Endothelial cell of umbilical vein (primary cell): ENCODE results near the gene HSPB8. TPM values are rescaled to one million over a fixed set of nuclear protein-coding genes. Genes with fewer than 3 reads are reported as not detected.

Source experiments
- BruUV-seq: library from RNA; stranded (reverse); fragments of 400-500 nt; replicated peaks from 2 replicates; lab custom pipeline; 2021; lab: Mats Ljungman, UMichigan
- CTCF ChIA-PET: fragments of 300-600, 350-600 bp; sonication (Branson Sonifier 250); formaldehyde crosslinking; loops from one replicate; lab custom pipeline; 2021; ENCODE audit warnings: antibody characterized with exemption, inconsistent platforms; lab: Charles Lee
- POLR2A ChIA-PET: fragments of 300-600, 350-600 bp; sonication (Branson Sonifier 250); formaldehyde crosslinking; loops from one replicate; lab custom pipeline; 2021; ENCODE audit warnings: antibody characterized with exemption, inconsistent platforms; lab: Charles Lee
- DNase-seq: peaks from one replicate; pipeline ENCODE4 v3.0.0-alpha.2; 2011; ENCODE audit warnings: low read depth, low spot score
- FAIRE-seq: peaks from 2 replicates; lab custom pipeline; 2011; peaks lifted over from hg19 to GRCh38; lab: Jason Lieb, UNC
- H2AFZ ChIP-seq: 2 replicates; pipeline ENCODE4 v1.6.0; 2012; ENCODE audit warnings: low read depth, low read length, control low read depth, inconsistent platforms
- H3K27ac ChIP-seq: 2 replicates; pipeline ENCODE4 v1.5.1; 2011; ENCODE audit warnings: low read depth, mild to moderate bottlenecking, control low read depth, low read length, moderate library complexity; ENCODE audit not compliant: insufficient read depth
- H3K27me3 ChIP-seq, 2 experiments: 2 replicates each; pipeline versions ENCODE4 v1.6.0 to v1.6.1; 2011; ENCODE audit warnings: low read length in 2 of 2, mixed read lengths in 1 of 2; ENCODE audit not compliant: control insufficient read depth in 2 of 2, insufficient read depth in 2 of 2
- H3K36me3 ChIP-seq, 2 experiments: 2 replicates in 1 of 2; 3 replicates in 1 of 2; pipeline ENCODE4 v1.5.1; 2011; ENCODE audit warnings: low read length in 2 of 2, mild to moderate bottlenecking in 1 of 2, moderate library complexity in 1 of 2; ENCODE audit not compliant: control insufficient read depth in 2 of 2, insufficient read depth in 2 of 2; ENCODE audit errors: extremely low read depth in 1 of 2
- H3K4me1 ChIP-seq: 3 replicates; pipeline ENCODE4 v1.5.1; 2011; ENCODE audit warnings: mild to moderate bottlenecking, low read length; ENCODE audit not compliant: control insufficient read depth, insufficient read depth; ENCODE audit errors: extremely low read depth
- H3K4me2 ChIP-seq: 2 replicates; pipeline ENCODE4 v1.6.1; 2011; ENCODE audit warnings: low read length, control low read depth, mixed read lengths; ENCODE audit not compliant: insufficient read depth
- H3K4me3 ChIP-seq, 3 experiments: fragments of 200-600 bp in 1 of 3; sonication (generic), shearing (Covaris generic) in 1 of 3; replicated peaks in 1 of 3; 2 replicates each; pipeline ENCODE4 v1.5.1; 2011 to 2016; ENCODE audit warnings: control low read depth in 3 of 3, low read length in 3 of 3, mild to moderate bottlenecking in 2 of 3, inconsistent platforms in 1 of 3, low read depth in 1 of 3, moderate library complexity in 1 of 3; ENCODE audit not compliant: insufficient read depth in 1 of 3
- H3K79me2 ChIP-seq: 2 replicates; pipeline ENCODE4 v1.6.0; 2012; ENCODE audit warnings: low read length, inconsistent platforms; ENCODE audit not compliant: control insufficient read depth, insufficient read depth
- H3K9ac ChIP-seq: replicated peaks from 2 replicates; pipeline ENCODE3; 2011; ENCODE audit warnings: low read length, control low read depth; ENCODE audit not compliant: insufficient read depth; ENCODE audit errors: extremely low read depth
- H3K9me1 ChIP-seq: replicated peaks from 3 replicates; pipeline ENCODE4 v1.6.0; 2011; ENCODE audit warnings: mild to moderate bottlenecking, low read length; ENCODE audit not compliant: control insufficient read depth, insufficient read depth; ENCODE audit errors: extremely low read depth
- H3K9me3 ChIP-seq: replicated peaks from 2 replicates; pipeline ENCODE4 v1.5.1; 2012; ENCODE audit warnings: low read length, inconsistent platforms; ENCODE audit not compliant: control insufficient read depth, insufficient read depth
- H4K20me1 ChIP-seq: replicated peaks from 2 replicates; pipeline ENCODE3; 2011; ENCODE audit warnings: mild to moderate bottlenecking, low read length; ENCODE audit not compliant: control insufficient read depth, insufficient read depth; ENCODE audit errors: extremely low read depth
- EZH2 ChIP-seq: IDR thresholded peaks from 2 replicates; pipeline ENCODE4 v1.6.1; 2012; ENCODE audit warnings: borderline replicate concordance, low read depth, mild to moderate bottlenecking, moderate library complexity, low read length, inconsistent platforms; ENCODE audit not compliant: severe bottlenecking
- FOS ChIP-seq: IDR thresholded peaks from 2 replicates; pipeline ENCODE4 v1.6.1; 2011; ENCODE audit warnings: mild to moderate bottlenecking, low read length, moderate library complexity, borderline replicate concordance; ENCODE audit not compliant: insufficient read depth
- GATA2 ChIP-seq: IDR thresholded peaks from 2 replicates; pipeline ENCODE4 v1.7.0; 2011; ENCODE audit warnings: low read depth, mild to moderate bottlenecking, moderate library complexity, mixed read lengths, low read length; ENCODE audit not compliant: insufficient read length, insufficient read depth
- JUN ChIP-seq: IDR thresholded peaks from 2 replicates; pipeline ENCODE4 v1.6.1; 2011; ENCODE audit warnings: borderline replicate concordance, low read depth; ENCODE audit not compliant: insufficient read length, insufficient read depth
- MYC ChIP-seq: IDR thresholded peaks from one replicate; pipeline ENCODE4 v1.6.1; 2011; ENCODE audit warnings: mild to moderate bottlenecking, low read depth, low read length
- POLR2A ChIP-seq: IDR thresholded peaks from 2 replicates; pipeline ENCODE4 v1.6.1; 2012; ENCODE audit warnings: low read depth, mild to moderate bottlenecking, control low read depth, low read length
- POLR2AphosphoS5 ChIP-seq: IDR thresholded peaks from 2 replicates; pipeline ENCODE4 v1.6.1; 2012; ENCODE audit warnings: low read depth, mild to moderate bottlenecking, control low read depth, low read length, moderate library complexity; ENCODE audit not compliant: insufficient read depth
- dilution Hi-C: fragments of 300-500 bp; cut with MboI; formaldehyde crosslinking; loops from one replicate; pipeline ENCODE4 v1.15.0; 2019; ENCODE audit warnings: low sequenced_read_pairs; ENCODE audit not compliant: extremely low pct_ligation_motif_present
- intact Hi-C: fragments of 100-400 bp; cut with micrococcal nuclease; formaldehyde crosslinking; loops from one replicate; pipeline ENCODE4 v1.10.0; 2022
- polyA plus RNA-seq, 4 experiments: library from polyadenylated mRNA; depleted of rRNA in 3 of 4; stranded (reverse) in 3 of 4; unstranded in 1 of 4; fragments of >200 nt; gene quantifications; 2 replicates each; pipeline versions ENCODE4 v1.2.1 to v1.2.3, GENCODE V29; 2011 to 2012; ENCODE audit warnings: missing spikeins in 1 of 4
- total RNA-seq: library from RNA; stranded (reverse); gene quantifications from 2 replicates; pipeline ENCODE4 v1.2.3, GENCODE V29; 2021
- TF ChIP-seq, protein P1 (sequence below): IDR thresholded peaks from 2 replicates; pipeline ENCODE4 v1.6.1; 2011; ENCODE audit not compliant: insufficient read depth, insufficient read length
- TF ChIP-seq, protein P2 (sequence below), 2 donors: IDR thresholded peaks; 1 replicate in 1 of 2; 2 replicates in 1 of 2; pipeline ENCODE4 v1.5.1; 2011; ENCODE audit warnings: low read length in 2 of 2, mild to moderate bottlenecking in 2 of 2, moderate library complexity in 2 of 2, control low read depth in 1 of 2, inconsistent platforms in 1 of 2, low read depth in 1 of 2; ENCODE audit not compliant: insufficient read depth in 1 of 2; ENCODE audit errors: extremely low read depth in 1 of 2

Gene HSPB8
- total and polyA plus RNA-seq, 2 donors (not counting 3 experiments of a cell fraction or from before 2014, with no cell fraction given), result 10.8 to 14.7 TPM

DNA sequence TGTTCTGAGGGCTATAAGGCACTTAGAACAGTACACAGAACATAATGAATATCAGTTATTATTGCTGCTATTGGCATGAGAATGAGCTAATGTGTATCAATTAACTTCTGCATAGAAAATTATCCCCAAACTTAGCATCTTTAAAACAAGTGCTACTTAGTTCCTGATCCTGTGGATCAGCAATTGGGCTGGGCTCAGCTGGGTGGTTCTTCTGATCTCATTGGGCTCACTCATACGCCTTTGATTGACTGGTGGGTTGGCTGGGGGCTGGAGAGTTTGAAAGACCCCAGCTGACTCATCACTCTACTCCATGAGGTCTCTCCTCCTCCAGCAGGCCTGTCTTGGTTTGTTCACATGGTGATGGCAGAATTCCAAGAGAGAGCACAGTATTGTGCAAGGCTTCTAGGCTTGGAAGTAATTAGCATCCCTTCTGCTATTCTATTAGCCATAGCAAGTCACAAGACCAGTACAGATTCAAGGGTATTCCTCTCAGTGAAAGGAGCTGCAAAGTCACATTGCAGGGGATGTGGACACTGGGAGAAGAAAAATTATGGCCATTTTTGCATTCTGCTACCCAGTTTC, 27.2 kb upstream of the HSPB8 start:
- Histone ChIP-seq H3K4me3 (no peak overlapping the region), H3K4me1 (no peaks in the 10 kb centered on the region), H3K27me3 (no peaks in the 10 kb centered on the region), H3K79me2 (no peaks in the 10 kb centered on the region), H4K20me1 (no peaks in the 10 kb centered on the region), H3K27ac (no peak overlapping the region), H3K4me2 (no peak overlapping the region), H3K9me1 (no peaks in the 10 kb centered on the region), H3K9ac (no peak overlapping the region), H3K36me3 (no peaks in the 10 kb centered on the region), H3K9me3 (no peaks in the 10 kb centered on the region), H2AFZ (no peak overlapping the region)
- TF ChIP-seq, protein P1, sequence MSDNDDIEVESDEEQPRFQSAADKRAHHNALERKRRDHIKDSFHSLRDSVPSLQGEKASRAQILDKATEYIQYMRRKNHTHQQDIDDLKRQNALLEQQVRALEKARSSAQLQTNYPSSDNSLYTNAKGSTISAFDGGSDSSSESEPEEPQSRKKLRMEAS, result no peak
- TF ChIP-seq POLR2A (no peak), FOS (no peak), GATA2 (no peak), EZH2 (no peak), POLR2AphosphoS5 (no peak), JUN (no peak), MYC (no peak)
- TF ChIP-seq, protein P2, sequence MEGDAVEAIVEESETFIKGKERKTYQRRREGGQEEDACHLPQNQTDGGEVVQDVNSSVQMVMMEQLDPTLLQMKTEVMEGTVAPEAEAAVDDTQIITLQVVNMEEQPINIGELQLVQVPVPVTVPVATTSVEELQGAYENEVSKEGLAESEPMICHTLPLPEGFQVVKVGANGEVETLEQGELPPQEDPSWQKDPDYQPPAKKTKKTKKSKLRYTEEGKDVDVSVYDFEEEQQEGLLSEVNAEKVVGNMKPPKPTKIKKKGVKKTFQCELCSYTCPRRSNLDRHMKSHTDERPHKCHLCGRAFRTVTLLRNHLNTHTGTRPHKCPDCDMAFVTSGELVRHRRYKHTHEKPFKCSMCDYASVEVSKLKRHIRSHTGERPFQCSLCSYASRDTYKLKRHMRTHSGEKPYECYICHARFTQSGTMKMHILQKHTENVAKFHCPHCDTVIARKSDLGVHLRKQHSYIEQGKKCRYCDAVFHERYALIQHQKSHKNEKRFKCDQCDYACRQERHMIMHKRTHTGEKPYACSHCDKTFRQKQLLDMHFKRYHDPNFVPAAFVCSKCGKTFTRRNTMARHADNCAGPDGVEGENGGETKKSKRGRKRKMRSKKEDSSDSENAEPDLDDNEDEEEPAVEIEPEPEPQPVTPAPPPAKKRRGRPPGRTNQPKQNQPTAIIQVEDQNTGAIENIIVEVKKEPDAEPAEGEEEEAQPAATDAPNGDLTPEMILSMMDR (IDR thresholded peaks at IDR 0.05; ENCODE audit: extremely low read depth in 1 of 2, insufficient read depth in 1 of 2, low read depth in 1 of 2, low read length in 2 of 2), result no peak
- dilution Hi-C loops (no loop called here), intact Hi-C loops (loop anchor here (1.0 kb wide), 1 partner anchor 27 kb away; the partner anchor contains the start of gene HSPB8)
- no TSS peak for BruUV-seq
- FAIRE-seq, result no peak
- ChIA-PET POLR2A (no interaction called here), CTCF (interaction anchor here (0.7 to 1.6 kb wide), 4 partner anchors 8 to 262 kb away, joined by 3 to 6 read pairs (median 3); no protein-coding TSS in a partner anchor)
- no peak for DNase-seq
